Brain microvascular endothelial cell (primary cell): ENCODE data around the gene PDE4A.
"Not testable (repeated sequence)": the region's sequence is repeated elsewhere in the genome, so short reads cannot be mapped to it uniquely, and the experiment has no call there.

Experiments
- DNase-seq: peaks from one replicate; pipeline ENCODE4 v3.0.0-alpha.2; 2020
- H3K27ac ChIP-seq: fragments of 250-450 bp; sonication (Bioruptor Pico); 2 replicates; pipeline ENCODE4 v1.5.1; 2020; ENCODE audit warnings: mild to moderate bottlenecking, moderate library complexity
- H3K27me3 ChIP-seq: fragments of 250-450 bp; sonication (Bioruptor Pico); replicated peaks from 2 replicates; pipeline ENCODE4 v1.5.1; 2020; ENCODE audit warnings: mild to moderate bottlenecking
- H3K36me3 ChIP-seq: fragments of 250-450 bp; sonication (Bioruptor Pico); replicated peaks from 2 replicates; pipeline ENCODE4 v1.5.1; 2020; ENCODE audit warnings: mild to moderate bottlenecking
- H3K4me3 ChIP-seq: 2 replicates; pipeline ENCODE4 v1.5.1; 2011; ENCODE audit warnings: low read depth, mild to moderate bottlenecking, control low read depth, low read length, moderate library complexity
- CTCF ChIP-seq: IDR thresholded peaks from 2 replicates; pipeline ENCODE4 v1.5.1; 2011; ENCODE audit warnings: low read depth, mild to moderate bottlenecking, moderate library complexity, low read length, control low read depth, inconsistent platforms; ENCODE audit errors: missing control alignments
- in situ Hi-C: cut with HindIII; loops from 2 replicates; pipeline ENCODE4 v1.10.0; 2017; ENCODE audit warnings: low sequenced_read_pairs, low pct_ligation_motif_present

PDE4A gene

DNA sequence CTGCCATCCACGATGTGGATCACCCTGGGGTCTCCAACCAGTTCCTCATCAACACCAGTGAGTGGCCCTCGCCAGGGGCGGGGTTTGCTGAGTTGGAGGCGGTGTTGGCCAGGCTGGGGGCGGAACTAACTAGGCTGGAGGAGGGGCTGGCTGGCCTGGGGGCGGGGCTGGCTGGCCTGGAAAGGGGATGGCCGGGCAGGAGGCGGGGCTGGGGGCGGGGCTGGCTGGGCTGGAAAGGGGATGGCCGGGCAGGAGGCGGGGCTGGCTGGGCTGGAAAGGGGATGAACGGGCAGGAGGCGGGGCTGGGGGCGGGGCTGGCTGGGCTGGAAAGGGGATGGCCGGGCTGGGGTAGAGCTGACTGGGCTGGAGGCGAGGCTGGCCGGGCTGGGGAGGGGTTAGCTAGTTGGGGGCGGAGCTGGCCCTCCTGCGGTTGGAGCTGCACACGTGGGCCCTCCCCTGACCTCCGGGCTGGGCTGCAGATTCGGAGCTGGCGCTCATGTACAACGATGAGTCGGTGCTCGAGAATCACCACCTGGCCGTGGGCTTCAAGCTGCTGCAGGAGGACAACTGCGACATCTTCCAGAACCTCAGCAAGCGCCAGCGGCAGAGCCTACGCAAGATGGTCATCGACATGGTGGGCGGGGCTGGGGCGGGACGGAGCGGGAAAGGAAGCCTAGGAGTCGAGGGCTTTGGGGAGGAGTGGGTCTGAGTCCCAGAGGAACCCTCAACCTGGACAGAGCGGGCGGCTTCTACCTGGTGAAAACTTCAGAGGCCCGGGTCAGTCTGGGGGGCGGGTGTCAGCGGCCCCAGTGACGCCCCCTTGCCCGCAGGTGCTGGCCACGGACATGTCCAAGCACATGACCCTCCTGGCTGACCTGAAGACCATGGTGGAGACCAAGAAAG, 41.0 kb downstream of the PDE4A start:
- no peak for TF ChIP-seq CTCF
- peak; percentile 94 for DNase-seq
- Histone ChIP-seq H3K36me3 (peaks cover 4% of the 10 kb centered on the region), H3K27me3 (no peaks in the 10 kb centered on the region), H3K27ac (no peak overlapping the region), H3K4me3 (peak overlapping the region; percentile 50)
- in situ Hi-C loops = no loop called here

- H3K36me3 ChIP-seq, H3K27ac ChIP-seq, H3K27me3 ChIP-seq, H3K4me3 ChIP-seq, in situ Hi-C loops, DNase-seq: not testable (repeated sequence)
Measured at GRCh38 chr19:10462042-10462441, 41.7 kb downstream of the PDE4A start.

DNA sequence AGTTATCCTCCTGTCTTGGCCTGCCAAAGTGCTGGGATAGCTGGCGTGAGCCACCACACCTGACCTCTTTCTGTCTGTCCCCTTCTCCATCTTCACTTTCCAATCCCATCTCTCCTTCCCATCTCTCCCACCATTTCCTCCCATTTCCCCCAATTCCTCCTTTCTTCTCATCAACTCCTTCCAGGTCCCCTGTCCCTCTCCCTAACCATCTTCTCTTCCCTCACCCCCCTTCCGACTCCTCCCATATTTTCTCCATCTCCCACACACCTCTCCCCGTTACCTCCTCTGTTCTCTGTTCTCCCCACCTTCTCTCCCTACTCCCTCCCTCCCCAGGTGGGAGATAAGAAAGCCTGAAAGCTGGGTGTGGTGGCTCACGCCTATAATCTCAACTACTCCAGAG, 42.2 kb downstream of the PDE4A start:
- no peaks in the 10 kb centered on the region for H3K27me3 ChIP-seq
- no peak for DNase-seq
- in situ Hi-C loops = no loop called here
- peaks cover 9% of the 10 kb centered on the region for H3K36me3 ChIP-seq
- no peak overlapping the region for H3K27ac ChIP-seq
- TF ChIP-seq CTCF = no peak
- H3K4me3 ChIP-seq = no peak overlapping the region

DNA sequence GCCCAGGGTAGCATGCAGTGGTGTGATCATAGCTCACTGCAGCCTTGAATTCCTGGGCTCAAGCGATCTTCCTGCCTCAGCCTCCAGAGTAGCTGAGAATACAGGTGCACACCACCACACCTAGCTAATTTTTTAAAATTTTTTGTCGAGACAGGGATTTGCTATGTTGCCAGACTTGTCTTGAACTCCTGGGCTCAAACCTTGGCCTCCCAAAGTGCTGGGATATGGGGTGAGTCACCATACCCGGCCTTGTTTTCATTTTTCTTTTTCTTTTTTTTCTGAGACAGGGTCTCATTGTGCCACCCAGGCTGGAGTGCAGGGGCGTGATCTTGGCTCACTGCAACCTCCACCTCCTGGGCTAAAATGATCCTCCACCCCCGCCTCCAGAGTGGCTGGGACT, 44.1 kb downstream of the PDE4A start:
- H3K4me3 ChIP-seq = no peak overlapping the region
- no peak for DNase-seq
- in situ Hi-C loops = no loop called here
- no peak overlapping the region for H3K27ac ChIP-seq
- TF ChIP-seq CTCF = no peak
- H3K27me3 ChIP-seq = no peaks in the 10 kb centered on the region
- peaks cover 9% of the 10 kb centered on the region for H3K36me3 ChIP-seq

DNA sequence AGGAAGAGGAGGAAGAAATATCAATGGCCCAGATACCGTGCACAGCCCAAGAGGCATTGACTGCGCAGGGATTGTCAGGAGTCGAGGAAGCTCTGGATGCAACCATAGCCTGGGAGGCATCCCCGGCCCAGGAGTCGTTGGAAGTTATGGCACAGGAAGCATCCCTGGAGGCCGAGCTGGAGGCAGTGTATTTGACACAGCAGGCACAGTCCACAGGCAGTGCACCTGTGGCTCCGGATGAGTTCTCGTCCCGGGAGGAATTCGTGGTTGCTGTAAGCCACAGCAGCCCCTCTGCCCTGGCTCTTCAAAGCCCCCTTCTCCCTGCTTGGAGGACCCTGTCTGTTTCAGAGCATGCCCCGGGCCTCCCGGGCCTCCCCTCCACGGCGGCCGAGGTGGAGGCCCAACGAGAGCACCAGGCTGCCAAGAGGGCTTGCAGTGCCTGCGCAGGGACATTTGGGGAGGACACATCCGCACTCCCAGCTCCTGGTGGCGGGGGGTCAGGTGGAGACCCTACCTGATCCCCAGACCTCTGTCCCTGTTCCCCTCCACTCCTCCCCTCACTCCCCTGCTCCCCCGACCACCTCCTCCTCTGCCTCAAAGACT, 46.9 kb downstream of the PDE4A start:
- Histone ChIP-seq H3K36me3 (peaks cover 9% of the 10 kb centered on the region), H3K27ac (no peak overlapping the region), H3K27me3 (no peaks in the 10 kb centered on the region), H3K4me3 (no peak overlapping the region)
- no peak for TF ChIP-seq CTCF
- in situ Hi-C loops = no loop called here
- no peak for DNase-seq

DNA sequence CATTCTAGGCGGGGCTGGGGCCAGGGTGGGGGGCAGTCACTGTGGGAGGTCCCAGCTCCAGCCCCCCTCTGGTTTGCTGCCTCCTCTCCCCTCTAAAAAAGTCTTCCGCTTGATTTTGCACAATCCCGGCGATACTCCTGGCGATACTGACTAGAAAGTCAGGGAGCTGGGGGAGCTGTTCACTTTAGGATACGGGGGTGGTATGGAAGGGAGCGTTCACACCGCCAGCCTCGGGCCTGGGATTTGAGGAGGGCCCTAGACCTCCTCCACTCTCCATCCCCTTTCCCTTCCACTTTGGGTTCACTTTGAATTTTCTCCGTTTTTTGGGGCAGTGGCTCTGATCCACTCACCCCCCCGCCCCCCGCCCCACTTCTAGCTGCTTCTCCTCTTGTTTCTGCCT, 47.8 kb downstream of the PDE4A start:
- DNase-seq = no peak
- in situ Hi-C loops = no loop called here
- peaks cover 9% of the 10 kb centered on the region for H3K36me3 ChIP-seq
- H3K27me3 ChIP-seq = no peaks in the 10 kb centered on the region
- no peak overlapping the region for H3K4me3 ChIP-seq
- H3K27ac ChIP-seq = no peak overlapping the region
- no peak for TF ChIP-seq CTCF
